Activated T-cell treated with anti-CD3 and anti-CD28 coated beads for 48 hours (primary cell): Measurements from ENCODE around the gene STX17.
"Not testable (repeated sequence)": the region's sequence is repeated elsewhere in the genome, so short reads cannot be mapped to it uniquely, and the experiment has no call there.

Experiments used
- DNase-seq: peaks from one replicate; pipeline ENCODE4 v3.0.0-alpha.2; 2020; ENCODE audit warnings: low read depth

The STX17 gene

DNA sequence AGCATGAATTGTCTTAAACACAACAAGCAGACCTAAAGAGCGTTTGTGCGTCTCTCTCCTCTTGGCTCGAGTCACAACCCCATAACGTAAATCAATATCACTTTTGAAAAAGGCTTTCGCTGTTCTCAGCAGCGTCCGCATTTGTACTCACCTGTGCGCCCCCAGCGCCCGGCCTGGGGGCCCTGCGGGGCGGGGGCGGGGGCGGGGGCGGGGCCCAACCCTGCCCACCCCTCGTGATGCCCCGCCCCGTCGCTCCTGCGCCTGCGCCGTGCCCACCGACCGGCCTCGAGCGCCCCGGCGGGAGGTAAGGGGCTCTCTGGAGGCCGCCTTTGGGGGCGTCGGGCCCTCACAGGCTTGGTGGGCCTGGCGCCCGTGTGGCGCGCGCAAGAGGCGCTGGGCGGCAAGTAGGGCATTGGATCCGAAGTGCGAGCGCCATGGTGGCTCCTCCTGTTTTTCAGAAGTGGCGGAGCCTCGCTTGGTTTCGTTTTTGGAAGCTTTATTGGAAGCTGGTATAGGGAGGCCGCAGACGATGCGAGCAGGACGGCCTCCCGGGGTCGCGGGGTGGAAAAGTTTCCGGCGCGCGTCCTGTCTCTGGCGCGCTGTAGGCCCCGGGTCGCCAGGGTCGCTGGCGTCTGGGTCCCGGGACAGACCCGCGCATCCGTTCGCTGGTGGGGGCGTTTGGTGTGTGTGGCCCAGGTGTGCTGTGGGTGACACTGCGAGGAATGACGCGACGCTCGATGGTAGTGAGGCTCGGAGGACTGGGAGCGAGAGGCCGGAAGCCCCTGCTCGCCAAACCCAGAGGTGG lies at the start of gene STX17:
TSS of gene STX17 (plus strand) at position 252 of the 805 bp plus-strand sequence. CDS start 8,586 bp downstream, outside the sequence.
- peak; percentile 70 for DNase-seq

DNA sequence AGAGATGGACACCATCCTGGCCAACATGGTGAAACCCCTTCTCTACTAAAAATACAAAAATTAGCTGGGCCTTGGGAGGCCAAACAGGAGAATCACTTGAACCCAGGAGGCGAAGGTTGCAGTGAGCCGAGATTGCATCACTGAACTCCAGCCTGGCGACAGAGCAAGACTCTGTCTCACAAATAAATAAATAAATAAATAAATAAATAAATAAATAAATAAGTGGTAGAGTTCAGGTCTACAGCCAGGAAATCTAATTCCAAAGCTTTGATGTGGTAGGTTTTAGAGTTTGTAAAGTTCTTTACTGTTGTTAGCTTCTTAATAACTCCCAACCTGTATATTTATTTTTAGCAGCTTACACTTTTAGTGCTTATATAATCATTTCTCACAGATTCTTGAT lies 48.9 kb upstream of the STX17 start:
- DNase-seq = not testable (repeated sequence)

GRCh38 chr9:99858087-99858486 lies 48.4 kb upstream of the STX17 start:
- DNase-seq = no peak

GRCh38 chr9:99859243-99859980 lies 47.0 kb upstream of the STX17 start:
- no peak for DNase-seq

- DNase-seq = no peak
These were observed 46.2 kb upstream of the STX17 start for GRCh38 chr9:99860266-99860665.

- no peak for DNase-seq
These were observed 42.5 kb upstream of the STX17 start for GRCh38 chr9:99863955-99864354.

GRCh38 chr9:99866398-99866797 lies 40.1 kb upstream of the STX17 start:
- DNase-seq = no peak

- DNase-seq = no peak
These were observed 38.9 kb upstream of the STX17 start for GRCh38 chr9:99867536-99867935.

- no peak for DNase-seq
These were observed 38.5 kb upstream of the STX17 start for GRCh38 chr9:99867968-99868367.

- DNase-seq = no peak
These were observed 37.6 kb upstream of the STX17 start for GRCh38 chr9:99868845-99869244.

DNA sequence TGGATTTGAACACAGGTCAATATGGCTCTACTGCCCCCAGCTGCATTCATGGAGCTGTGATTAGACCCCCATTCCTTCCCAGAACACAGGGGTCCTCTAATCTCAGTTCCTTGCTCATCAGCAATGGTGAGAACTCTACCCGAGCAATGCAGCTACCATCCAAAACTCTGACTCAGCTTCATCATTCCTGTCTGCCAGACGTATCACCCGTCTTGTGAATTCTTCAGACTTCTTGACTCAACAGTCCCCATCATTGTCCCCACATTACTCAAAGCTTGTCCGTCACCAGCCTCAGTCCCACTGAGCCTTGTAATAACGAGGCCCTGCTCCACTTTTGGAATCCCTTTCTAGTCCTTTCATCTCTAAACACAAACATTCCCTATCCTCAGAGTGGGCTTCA lies 36.3 kb upstream of the STX17 start:
- DNase-seq = no peak

- DNase-seq = no peak
These were observed 32.9 kb upstream of the STX17 start for GRCh38 chr9:99873531-99873930.

GRCh38 chr9:99873943-99874584 lies 32.4 kb upstream of the STX17 start:
- no peak for DNase-seq

DNA sequence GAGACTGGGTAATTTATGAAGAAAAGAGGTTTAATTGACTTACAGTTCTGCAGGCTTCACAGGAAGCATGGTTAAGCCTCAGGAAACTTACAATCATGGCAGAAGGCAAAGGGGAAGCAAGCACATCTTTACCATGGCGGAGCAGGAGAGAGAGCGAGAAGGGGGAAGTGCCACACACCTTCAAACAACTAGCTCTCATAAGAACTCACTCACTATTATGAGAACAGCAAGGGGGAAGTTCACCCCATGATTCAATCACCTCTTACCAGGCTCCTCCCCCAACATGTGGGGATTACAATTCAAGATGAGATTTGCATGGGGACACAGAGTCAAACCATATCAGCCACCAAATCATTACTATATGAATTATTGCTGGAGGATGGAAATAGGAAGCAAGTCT lies 30.3 kb upstream of the STX17 start:
- no peak for DNase-seq

DNA sequence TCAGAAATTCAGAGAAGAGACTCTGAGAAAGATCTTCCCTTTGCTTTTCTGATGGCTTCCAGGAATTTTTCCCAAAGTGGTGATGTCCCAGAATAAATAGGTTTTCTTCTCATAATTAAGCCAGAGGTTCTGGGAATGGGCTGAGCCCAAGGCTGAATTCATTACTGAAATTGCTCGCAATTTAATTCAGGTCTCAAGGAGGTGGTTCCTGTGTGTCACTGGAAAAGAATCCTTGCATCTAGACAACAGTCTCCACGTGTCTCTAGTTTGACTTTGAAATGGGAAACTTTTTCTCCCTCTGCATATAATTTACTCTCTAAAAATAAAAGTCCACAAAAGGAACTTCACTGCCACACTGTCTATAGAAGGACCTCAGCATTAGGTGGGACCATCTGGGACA lies 27.8 kb upstream of the STX17 start:
- DNase-seq = no peak

GRCh38 chr9:99881769-99882168 lies 24.7 kb upstream of the STX17 start:
- DNase-seq = peak; percentile 27

DNA sequence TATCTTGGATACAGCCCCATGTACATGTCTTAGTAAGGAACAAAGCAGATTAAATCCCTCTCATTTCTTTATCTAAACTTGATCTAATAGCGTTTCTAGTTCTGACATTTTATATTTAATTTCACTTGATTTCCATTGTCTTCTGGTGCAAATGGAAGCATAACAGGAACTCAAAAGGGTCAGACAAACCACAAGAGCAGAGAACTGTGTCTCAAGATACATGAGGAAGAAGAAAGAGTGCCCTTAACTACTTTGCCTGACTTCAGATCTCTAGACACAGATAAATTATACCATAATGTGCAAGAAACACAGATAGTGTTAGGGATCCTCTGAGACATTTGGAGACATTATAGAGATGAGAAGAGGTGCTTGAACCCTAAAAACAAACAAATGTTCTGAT lies 20.7 kb upstream of the STX17 start:
- DNase-seq = no peak

GRCh38 chr9:99889120-99889519 lies 17.3 kb upstream of the STX17 start:
- DNase-seq = no peak

DNA sequence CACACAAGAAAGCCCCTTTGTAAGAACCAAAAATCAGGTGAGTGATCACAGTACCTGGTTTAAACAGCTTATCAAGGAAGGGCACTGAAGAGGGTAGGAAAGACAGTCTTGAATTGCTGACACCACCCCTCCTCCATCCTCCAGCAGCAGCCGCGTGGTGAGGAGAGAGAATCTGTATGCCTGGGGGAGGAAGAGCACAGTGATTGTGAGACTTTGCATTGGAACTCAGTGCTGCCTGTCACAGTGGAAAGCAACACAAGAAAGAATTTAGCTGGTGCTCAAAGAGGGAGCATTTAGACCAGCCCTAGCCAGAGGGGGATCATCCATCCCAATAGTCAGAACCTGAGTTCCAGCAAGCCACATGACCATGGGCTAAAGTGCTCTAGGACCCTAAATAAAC lies 11.6 kb upstream of the STX17 start:
- no peak for DNase-seq

- DNase-seq = no peak
These were observed 10.9 kb upstream of the STX17 start for GRCh38 chr9:99895510-99895909.

- DNase-seq = no peak
These were observed 10.3 kb upstream of the STX17 start for GRCh38 chr9:99896119-99896518.

DNA sequence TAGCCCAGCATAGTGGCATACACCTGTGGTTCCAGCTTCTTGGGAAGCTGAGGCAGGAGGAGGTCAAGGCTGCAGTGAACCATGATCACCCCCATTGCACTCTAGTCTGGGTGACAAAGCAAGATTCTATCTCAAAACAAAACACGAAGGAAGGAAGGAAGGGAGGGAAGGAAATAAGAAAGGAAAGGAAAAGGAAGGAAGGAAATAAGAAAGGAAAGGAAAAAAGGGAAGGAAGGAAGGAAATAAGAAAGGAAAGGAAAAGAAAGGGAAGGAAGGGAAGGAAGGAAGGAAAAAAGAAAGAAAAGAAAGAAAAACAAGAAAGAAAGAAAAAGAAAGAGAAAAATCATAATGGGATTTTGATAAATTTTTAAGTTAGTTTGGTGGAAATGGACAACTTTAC lies 3.1 kb upstream of the STX17 start:
- DNase-seq = no peak

- DNase-seq = no peak
These were observed 536 bp upstream of the STX17 start for GRCh38 chr9:99905833-99906402.
